GM18507 (cell line): Measurements from ENCODE around the gene LIMA1.
"Not testable (repeated sequence)": the region's sequence is repeated elsewhere in the genome, so short reads cannot be mapped to it uniquely, and the experiment has no call there.

Experiments
- DNase-seq: peaks from one replicate; pipeline ENCODE4 v3.0.0; 2011; ENCODE audit warnings: low read depth; ENCODE audit not compliant: insufficient read length; ENCODE audit errors: extremely low spot score
- FAIRE-seq: peaks from 2 replicates; lab custom pipeline; 2011; peaks lifted over from hg19 to GRCh38; lab: Jason Lieb, UNC

The LIMA1 gene

DNA sequence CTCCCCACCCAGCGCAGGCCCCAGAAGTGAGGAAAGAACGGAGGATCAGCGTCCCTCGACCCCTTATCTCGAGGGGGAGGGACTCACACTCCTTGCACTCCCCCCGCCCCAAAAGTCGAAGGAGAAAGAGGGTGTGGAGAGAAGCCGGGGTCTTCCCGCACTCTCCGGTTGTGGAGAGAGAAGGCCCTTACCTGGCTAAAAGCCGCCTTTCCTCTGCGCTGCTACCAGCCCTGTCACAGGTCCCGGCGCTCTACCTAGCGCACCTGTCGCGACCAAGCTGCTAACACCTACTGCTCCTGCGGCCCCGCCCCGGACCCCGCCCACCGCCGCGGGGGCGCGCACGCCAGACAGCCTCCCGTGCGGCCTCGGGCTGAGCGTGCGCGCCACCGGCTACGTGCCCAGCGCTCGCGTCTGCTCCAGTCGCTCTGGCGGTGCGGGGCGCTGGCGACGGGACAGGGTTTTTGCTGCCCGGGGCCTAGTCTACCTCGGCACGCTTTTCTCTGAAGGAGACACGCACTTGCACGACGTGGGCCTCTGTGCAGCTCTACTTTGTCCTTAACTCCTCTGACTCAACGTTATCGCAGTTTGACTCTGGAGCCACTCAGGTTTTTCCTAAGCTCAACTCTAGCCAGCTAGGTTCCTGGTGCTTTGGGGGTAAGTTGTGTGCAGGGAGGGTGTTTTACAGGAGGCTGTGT is at the start of gene LIMA1:
Gene LIMA1 (minus strand): TSS at position 292 of the 695 bp plus-strand sequence. CDS start 34,769 bp downstream, outside the sequence.
- FAIRE-seq, result peak; percentile 85
- peak; percentile 93 for DNase-seq

DNA sequence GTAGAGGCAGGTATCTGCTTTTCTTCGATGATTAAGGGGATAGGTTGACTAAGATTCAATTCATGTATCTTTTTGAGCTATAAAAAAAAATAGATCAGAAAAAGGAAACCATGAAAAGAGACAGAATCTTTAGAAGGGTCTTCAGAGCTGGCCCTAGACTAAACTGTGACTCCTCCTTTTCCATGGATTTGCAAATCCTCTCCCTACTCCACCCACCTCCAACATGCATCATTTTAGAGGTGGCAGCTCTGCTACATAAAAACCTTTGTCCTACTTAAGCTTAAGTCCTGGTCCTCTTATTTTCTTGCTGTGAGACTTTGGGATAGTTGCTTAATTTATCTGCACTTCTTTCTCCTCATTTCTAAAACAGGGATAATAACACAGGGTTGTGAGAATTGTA is 48.4 kb upstream of the LIMA1 start:
- no peak for FAIRE-seq
- DNase-seq, result no peak

DNA sequence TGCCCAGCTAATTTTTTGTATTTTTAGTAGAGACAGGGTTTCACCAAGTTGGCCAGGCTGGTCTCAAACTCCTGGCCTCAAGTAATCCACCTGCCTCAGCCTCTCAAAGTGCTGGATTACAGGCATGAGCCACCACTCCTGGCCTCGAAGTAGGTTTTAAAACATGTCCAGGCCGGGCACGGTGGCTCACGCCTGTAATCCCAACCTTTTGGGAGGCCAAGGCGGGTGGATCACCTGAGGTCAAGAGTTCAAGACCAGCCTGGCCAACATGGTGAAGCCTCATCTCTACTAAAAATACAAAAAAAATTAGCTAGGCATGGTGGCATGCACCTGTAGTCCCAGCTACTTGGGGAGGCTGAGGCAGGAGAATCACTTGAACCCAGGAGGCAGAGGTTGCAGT is 45.3 kb upstream of the LIMA1 start:
- not testable (repeated sequence) for FAIRE-seq, DNase-seq

DNA sequence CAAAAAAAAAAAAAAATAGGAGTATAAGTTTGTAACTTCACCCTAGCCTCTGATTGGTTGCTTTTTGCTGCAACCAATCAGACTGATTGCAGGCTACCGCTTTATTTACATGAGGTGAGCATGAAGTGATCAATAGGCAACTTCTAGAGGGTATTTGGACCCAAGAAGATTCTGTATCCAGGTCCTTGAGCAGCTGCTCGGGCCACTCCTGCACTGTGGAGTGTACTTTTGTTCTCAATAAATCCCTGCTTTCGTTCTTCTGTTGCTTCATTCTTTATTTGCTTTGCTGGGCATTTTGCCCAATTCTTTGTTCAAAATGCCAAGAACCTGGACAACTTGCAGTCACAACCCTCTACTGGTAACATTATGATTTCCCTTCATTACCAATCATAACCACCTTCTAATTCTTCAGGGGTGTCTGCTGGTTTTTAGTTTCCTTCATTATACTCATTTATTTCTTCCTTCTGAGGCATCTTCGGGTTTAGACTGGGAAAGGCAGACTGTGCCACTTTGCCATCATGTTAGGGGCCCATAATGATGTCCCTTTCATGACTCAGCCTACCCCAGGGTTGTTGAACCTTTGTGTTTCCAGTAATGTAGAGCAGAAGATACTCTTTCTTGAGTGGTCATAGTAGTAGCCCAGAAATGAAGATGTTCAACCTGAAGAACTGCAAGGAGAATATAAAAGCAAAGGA is 43.4 kb upstream of the LIMA1 start:
- no peak for DNase-seq
- no peak for FAIRE-seq

DNA sequence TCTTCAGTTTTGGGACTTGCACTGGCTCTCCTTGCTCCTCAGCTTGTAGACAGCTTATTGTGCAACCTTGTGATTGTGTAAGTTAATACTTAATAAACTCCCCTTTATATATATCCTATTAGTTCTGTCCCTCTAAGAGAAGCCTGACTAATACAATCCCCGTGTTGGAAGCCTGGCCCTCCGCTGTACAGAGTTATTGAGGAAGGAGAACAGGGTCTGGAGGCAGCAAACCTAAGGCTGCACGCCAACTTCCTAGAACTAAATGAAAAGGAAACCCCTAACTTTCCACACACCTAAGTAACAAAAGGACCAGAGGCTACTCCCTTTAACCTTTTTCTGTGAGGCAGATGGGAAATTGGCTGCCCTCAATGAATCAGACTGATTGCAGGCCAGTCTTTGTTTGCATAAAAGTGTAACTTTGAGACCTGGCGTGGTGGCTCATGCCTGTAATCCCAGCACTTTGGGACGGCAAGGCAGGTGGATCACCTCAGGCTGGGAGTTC is 42.6 kb upstream of the LIMA1 start:
- DNase-seq (no peak), FAIRE-seq (no peak)

DNA sequence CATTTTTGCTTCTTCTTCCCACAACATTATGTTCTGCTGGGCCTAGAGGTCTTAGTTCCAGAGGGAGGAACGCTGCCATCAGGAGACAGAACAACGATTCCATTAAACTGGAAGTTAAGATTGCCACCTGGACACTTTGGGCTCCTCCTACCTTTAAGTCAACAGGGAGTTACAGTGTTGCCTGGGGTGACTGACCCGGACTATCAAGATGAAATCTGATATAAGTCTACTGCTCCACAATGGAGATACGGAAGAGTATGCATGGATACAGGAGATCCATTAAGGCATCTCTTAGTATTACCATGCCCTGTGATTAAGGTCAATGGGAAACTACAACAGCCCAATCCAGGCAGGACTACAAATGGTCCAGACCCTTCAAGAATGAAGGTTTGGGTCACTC is 41.5 kb upstream of the LIMA1 start:
- DNase-seq, FAIRE-seq: not testable (repeated sequence)

DNA sequence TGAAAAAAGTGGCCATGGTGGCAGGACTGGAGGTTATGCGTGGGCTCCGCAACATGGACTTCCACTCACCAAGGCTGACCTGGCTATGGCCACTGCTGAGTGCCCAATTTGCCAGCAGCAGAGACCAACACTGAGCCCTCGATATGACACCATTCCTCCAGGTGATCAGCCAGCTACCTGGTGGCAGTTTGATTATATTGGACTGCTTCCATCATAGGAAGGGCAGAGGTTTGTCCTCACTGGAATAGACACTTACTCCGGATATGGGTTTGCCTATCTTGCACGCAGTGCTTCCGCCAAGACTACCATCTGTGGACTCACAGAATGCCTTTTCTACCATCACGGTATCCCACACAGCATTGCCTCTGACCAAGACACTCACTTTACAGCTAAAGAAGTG is 40.8 kb upstream of the LIMA1 start:
- DNase-seq, FAIRE-seq: not testable (repeated sequence)

DNA sequence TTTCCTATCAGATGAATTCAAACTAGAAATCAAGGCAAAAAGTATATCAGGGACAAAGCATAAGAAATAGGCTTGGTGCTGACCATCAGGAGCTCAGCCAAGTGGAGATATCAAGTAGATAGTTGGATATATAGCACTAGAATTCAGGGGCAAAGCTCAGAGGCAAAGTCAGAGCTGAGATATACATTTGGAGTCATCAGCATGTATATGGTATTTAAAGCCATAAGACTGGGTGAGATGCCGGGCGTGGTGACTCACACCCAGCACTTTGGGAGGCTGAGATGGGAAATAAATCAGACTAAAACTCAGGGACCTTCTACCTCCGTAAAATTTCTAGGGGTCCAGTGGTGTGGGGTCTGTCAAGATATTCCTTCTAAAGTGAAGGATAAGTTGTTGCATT is 38.9 kb upstream of the LIMA1 start:
- no peak for FAIRE-seq

DNA sequence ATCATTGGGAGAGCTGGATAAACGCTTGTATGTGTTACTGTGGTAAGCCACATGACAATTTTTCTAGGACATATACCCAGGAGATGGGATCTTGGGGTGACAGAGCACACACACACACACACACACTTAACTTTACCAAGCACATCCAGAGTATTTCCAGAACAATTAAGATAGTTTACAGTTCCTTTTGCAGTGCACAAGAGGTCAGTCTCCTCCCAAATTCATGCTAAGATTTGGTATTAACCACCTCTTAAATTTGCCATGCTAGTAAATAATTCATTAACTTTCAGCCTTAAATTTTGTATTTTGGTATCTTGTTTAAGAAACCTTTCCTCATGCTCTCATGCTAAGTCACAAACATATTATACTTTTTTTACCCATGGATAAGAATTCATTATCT is 33.9 kb upstream of the LIMA1 start:
- FAIRE-seq (no peak), DNase-seq (no peak)

More for the DNA sequence above, 38.9 kb upstream of the LIMA1 start:
- DNase-seq, result no peak

DNA sequence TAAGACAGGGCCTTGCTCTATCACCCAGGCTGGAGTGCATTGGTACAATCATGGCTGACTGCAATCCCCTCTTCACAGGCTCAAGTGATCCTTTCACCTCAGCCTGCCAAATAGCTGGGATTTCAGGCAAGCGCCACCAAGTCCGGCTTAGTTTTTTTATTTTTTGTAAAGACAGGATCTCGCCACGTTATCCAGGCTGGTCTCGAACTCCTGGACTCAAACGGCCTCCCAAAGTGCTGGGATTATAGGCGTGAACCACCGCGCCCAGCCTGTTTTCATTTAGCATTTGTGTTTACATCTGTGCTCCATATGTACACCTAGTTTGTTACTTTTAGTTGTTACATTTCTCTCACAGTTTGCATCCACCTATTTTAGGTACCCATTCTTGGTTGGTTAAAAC is 32.5 kb upstream of the LIMA1 start:
- FAIRE-seq, result no peak

DNA sequence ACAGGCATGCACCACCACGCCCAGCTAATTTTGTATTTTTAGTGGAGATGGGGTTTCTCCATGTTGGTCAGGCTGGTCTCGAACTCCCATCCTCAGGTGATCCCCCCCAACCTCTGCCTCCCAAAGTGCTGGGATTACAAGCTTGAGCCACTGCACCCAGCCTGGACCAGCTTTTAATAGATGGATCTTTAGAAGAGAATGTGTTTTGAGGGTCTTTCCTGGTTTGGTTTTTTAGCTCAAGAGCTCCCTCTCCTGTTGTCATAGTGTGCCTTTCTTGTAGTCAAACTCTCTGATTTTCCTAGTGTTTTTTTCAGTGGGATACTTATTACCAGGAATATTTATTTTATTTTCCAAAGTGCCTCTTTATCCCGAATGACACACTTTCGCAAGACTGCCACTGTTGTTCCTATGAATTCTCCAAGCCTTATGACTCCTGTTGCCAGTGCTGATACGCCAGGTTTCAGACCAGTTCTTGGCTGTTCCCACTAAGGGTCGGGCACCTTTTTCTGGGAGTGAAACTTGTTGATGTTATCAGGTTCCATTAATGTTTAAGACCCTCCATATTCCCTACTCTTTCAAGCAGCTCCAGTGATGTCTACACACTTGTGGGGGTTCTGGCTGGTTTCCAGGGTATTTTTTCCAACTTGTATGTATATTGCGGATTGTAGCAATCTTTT is 31.5 kb upstream of the LIMA1 start:
- DNase-seq (peak; percentile 35), FAIRE-seq (no peak)

More for the DNA sequence above, 32.5 kb upstream of the LIMA1 start:
- no peak for DNase-seq

DNA sequence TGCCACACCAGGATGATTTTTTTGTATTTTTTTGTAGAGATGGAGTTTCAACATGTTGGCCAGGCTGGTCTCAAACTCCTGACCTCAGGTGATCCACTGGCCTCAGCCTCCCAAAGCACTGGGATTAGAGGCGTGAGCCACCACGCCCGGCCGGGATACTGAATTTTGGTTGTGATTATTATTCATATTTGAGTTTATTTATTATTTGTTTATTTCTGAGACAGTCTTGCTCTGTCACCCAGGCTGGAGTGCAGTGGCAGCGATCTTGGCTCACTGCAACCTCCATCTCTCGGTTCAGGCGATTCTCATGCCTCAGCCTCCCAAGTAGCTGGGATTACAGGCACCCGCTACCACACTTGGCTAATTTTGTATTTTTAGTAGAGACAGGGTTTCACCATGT is 30.7 kb upstream of the LIMA1 start:
- FAIRE-seq, DNase-seq: not testable (repeated sequence)

DNA sequence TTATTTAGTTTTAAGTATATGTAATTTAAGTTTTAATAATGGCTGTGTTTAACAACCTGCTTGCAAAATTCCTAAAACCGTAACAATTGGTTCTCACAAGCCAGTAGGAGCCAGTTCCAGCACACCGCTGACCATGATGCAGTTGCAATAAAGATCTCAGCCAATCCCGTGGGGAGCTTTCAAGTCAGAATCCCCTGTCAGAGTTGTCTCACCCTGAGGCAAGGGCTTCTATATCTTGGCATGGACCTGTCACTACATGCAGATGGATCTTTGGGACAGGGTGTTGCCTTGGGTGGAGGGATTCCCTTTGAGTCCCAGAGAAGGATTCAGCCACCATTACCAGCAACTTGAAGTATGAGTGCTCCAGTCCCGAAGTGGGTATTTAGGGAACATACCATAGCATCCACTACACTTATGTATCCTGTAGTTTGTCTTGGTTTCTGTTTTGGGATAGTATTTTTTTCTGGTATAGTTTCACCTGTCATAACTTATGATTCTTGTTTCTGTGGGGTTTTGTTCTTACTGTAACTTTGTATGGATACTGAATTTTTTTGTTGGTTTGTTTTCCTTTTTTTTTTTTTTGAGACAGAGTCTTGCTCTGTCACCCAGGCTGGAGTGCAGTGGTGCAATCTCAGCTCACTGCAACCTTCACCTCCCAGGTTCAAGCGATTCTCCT is 30.1 kb upstream of the LIMA1 start:
- FAIRE-seq (no peak), DNase-seq (no peak)

DNA sequence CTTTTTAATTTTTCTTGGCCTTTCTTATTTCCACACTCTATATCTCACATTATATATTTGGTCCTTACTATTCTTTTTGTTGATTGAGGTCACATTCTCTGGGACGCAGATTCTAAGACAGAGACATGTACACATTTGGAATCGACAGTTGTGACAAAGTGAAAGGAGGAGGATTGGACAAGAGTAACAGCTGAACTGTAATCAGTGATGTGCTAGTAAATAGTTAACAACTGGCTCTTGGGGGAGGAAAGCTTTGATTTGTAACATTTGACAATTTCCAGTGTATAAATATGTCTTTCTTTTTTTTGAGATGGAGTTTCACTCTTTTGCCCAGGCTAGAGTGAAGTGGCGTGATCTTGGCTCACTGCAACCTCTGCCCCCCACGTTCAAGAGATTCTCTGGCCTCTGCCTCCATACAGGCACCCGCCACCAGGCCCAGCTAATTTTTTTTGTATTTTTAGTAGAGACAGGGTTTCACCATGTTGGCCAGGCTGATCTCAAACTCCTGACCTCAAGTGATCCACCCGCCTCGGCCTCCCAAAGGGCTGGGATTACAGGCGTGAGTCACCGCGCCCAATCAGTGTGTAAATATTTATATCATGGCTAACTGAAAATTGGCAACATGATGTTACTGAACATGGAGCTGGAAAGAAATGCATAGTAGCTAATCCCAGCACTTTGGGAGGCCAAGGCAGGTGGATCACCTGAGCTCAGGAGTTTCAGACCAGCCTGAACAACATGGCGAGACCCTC is 28.7 kb upstream of the LIMA1 start:
- not testable (repeated sequence) for DNase-seq, FAIRE-seq

DNA sequence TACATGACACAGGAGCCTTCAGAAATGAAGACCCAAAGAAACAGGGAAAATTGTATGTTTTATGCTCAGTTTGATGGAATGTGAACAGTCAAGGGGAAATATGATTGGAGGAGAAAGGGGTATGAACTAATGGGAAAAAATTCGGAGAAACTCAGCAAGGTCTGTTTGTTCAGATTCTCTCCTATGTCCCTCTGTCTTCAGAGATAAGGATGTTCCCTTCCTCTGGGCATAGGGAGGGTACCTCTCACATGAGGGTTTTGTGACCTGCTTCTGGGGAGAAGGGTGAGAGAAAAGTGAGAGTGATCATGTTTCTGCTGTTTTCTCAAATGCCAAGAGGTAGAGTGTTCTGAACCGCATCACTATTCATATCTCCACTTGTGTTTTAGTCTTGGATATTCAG is 26.6 kb upstream of the LIMA1 start:
- FAIRE-seq, result no peak

DNA sequence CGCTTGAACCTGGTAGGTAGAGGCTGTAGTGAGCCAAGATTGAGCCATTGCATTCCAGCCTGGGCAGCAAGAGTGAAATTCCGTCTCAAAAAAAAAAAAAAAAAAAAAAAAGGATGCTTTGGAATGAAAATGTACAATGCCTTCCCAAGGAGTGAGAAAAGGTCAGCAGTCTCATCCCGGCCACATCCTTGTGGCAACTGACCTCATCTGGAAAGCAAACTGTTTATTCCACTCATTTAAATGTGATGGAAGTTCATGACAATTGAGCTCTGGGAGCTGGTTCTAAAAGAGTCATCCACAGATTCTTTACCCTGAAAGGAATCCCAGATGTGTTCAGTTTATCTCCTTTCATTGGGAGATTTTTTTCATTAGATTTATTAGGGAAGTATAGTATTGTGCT is 19.4 kb upstream of the LIMA1 start:
- DNase-seq (no peak), FAIRE-seq (no peak)

More for the DNA sequence above, 26.6 kb upstream of the LIMA1 start:
- no peak for DNase-seq

DNA sequence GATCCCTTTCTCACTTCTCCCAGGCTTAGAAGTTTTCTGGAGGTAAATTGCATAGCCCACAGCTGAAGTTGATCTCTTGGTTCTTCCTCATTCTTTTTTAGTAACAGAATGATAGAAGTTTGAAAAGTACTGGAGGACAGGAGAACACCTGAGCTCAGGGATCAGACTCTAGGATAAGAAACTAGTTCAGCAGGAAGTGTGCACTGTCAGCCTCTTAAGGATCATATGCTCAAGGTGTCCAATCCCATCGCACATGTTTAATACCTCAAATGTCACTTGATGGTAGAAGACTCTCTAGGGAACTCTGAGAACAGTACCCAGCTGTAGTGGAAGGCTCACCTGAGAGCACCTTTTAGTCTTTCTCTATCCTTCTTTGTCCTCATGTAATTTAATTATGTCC is 14.7 kb upstream of the LIMA1 start:
- DNase-seq (no peak), FAIRE-seq (no peak)

DNA sequence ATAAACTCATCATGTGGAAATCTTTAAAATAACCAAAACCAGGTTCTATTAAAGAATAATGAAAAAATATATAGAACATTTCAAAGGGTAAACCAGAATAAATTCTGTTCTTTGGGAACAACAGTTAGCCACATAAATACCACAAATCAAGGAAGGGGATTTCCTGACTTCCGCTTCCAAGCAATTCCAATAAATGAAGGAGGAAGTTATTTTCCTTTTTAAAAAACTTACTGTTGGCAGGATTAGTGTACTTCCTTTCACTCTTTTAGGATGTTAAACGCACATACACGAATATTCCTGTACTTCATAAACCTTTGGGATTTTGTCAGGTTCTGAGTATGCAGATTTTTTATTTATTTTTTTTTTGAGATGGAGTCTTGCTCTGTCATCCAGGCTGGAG is 13.7 kb upstream of the LIMA1 start:
- FAIRE-seq, result no peak
- DNase-seq, result no peak

DNA sequence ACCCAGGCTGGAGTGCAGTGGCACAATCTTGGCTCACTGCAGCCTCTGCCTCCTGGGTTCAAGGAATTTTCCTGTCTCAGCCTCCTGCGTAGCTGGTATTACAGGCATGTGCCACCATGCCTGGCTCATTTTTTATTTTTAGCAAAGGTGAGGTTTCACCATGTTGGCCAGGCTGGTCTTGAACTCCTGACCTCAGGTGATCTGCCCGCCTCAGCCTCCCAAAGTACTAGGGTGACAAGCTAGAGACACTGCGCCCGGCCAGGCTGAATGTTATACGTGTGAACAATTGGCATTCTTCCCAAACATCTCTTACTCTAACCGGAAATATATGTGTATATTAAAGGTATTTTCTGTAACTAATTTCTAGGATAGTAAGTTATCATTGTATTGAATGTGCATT is 13.2 kb upstream of the LIMA1 start:
- FAIRE-seq (no peak), DNase-seq (no peak)
